Muscle of leg (tissue), 11 donors: ENCODE measurements around the gene PRKCA. TPM values are rescaled to one million over a fixed set of nuclear protein-coding genes. Genes with fewer than 3 reads are reported as not detected.

Experiments used
- DNase-seq: peaks from one replicate; pipeline ENCODE4 v3.0.0; 2013
- H3K27ac ChIP-seq: one replicate; pipeline ENCODE4 v1.5.1; 2013; ENCODE audit warnings: mild to moderate bottlenecking, low read length, control low read depth
- H3K27me3 ChIP-seq: one replicate; pipeline ENCODE4 v1.6.1; 2013; ENCODE audit warnings: low read length; ENCODE audit not compliant: control insufficient read depth, insufficient read depth
- H3K36me3 ChIP-seq: one replicate; pipeline ENCODE4 v1.6.1; 2013; ENCODE audit warnings: low read length; ENCODE audit not compliant: control insufficient read depth, insufficient read depth
- H3K4me1 ChIP-seq: one replicate; pipeline ENCODE4 v1.6.1; 2013; ENCODE audit warnings: low read length; ENCODE audit not compliant: control insufficient read depth, insufficient read depth
- H3K4me3 ChIP-seq: one replicate; pipeline ENCODE4 v1.5.1; 2013; ENCODE audit warnings: low read length, control low read depth
- H3K9me3 ChIP-seq: replicated peaks from 2 replicates; pipeline ENCODE4 v1.6.1; 2013; ENCODE audit warnings: low read depth, low read length; ENCODE audit not compliant: control insufficient read depth
- WGBS: methylation state at CpG from one replicate; pipeline ENCODE4 v1.1.5; 2013; ENCODE audit warnings: missing lambda C conversion rate; ENCODE audit not compliant: insufficient coverage; 5-methylcytosine and 5-hydroxymethylcytosine counted together
- polyA plus RNA-seq, 8 donors: library from polyadenylated mRNA; unstranded; fragments of 120-200 nt; gene quantifications; one replicate each; pipeline versions ENCODE4 v1.2.1 to v1.2.3, GENCODE V29; 2013; ENCODE audit warnings: inconsistent platforms in 1 of 8, low replicate concordance in 1 of 8; ENCODE audit not compliant: insufficient read length in 8 of 8, insufficient read depth in 1 of 8
- total RNA-seq: library from RNA; stranded (reverse); fragments of 120-200 nt; gene quantifications from one replicate; pipeline ENCODE4 v1.2.4, GENCODE V29; 2013

The PRKCA gene
- total and polyA plus RNA-seq, 9 donors, result 2.3 to 6.5 (median 3.5) TPM

- DNase-seq, result peak; percentile 59
- H3K27ac ChIP-seq, result no peak overlapping the region
- H3K4me1 ChIP-seq, result peaks cover 8% of the 10 kb centered on the region
- no peak overlapping the region for H3K4me3 ChIP-seq
- 21% methylated on average over 7 of the region's 9 CpGs for WGBS
- no peaks in the 10 kb centered on the region for H3K36me3 ChIP-seq
- H3K9me3 ChIP-seq, result no peaks in the 10 kb centered on the region
- no peaks in the 10 kb centered on the region for H3K27me3 ChIP-seq
These were observed 231.2 kb downstream of the PRKCA start for GRCh38 chr17:66533572-66533971.

GRCh38 chr17:66533986-66534385 lies 231.6 kb downstream of the PRKCA start:
- Histone ChIP-seq H3K27ac (no peak overlapping the region), H3K4me1 (peaks cover 8% of the 10 kb centered on the region), H3K27me3 (no peaks in the 10 kb centered on the region), H3K36me3 (no peaks in the 10 kb centered on the region), H3K4me3 (no peak overlapping the region), H3K9me3 (no peaks in the 10 kb centered on the region)
- WGBS, result 17% methylated on average over 1 of the region's 5 CpGs
- DNase-seq, result no peak

- Histone ChIP-seq H3K36me3 (no peaks in the 10 kb centered on the region), H3K4me3 (no peak overlapping the region), H3K9me3 (no peaks in the 10 kb centered on the region), H3K27ac (no peak overlapping the region), H3K27me3 (no peaks in the 10 kb centered on the region), H3K4me1 (peaks cover 20% of the 10 kb centered on the region)
- no CpG with 5 or more reads among the region's 1 CpG for WGBS
- no peak for DNase-seq
These were observed 233.2 kb downstream of the PRKCA start for GRCh38 chr17:66535611-66536010.

- H3K36me3 ChIP-seq, result no peaks in the 10 kb centered on the region
These were observed 235.1 kb downstream of the PRKCA start for GRCh38 chr17:66537502-66537901.

GRCh38 chr17:66538776-66539175 lies 236.4 kb downstream of the PRKCA start:
- H3K36me3 ChIP-seq, result no peaks in the 10 kb centered on the region
- H3K27me3 ChIP-seq, result no peaks in the 10 kb centered on the region
- H3K27ac ChIP-seq, result no peak overlapping the region
- no peak overlapping the region for H3K4me3 ChIP-seq
- DNase-seq, result no peak
- H3K4me1 ChIP-seq, result peaks cover 33% of the 10 kb centered on the region
- no peaks in the 10 kb centered on the region for H3K9me3 ChIP-seq
- 46% methylated on average over 3 of the region's 5 CpGs for WGBS

More at GRCh38 chr17:66537502-66537901, 235.1 kb downstream of the PRKCA start:
- Histone ChIP-seq H3K27me3 (no peaks in the 10 kb centered on the region), H3K27ac (no peak overlapping the region), H3K9me3 (no peaks in the 10 kb centered on the region), H3K4me1 (peaks cover 37% of the 10 kb centered on the region), H3K4me3 (no peak overlapping the region)
- WGBS, result no CpG with 5 or more reads among the region's 5 CpGs
- no peak for DNase-seq

GRCh38 chr17:66540131-66540781 lies 237.8 kb downstream of the PRKCA start:
- Histone ChIP-seq H3K27me3 (no peaks in the 10 kb centered on the region), H3K36me3 (no peaks in the 10 kb centered on the region), H3K4me1 (peaks cover 30% of the 10 kb centered on the region), H3K4me3 (no peak overlapping the region), H3K27ac (peak overlapping the region; percentile 71), H3K9me3 (no peaks in the 10 kb centered on the region)
- peak; percentile 84 for DNase-seq
- WGBS, result 18% methylated on average over 15 of the region's 17 CpGs

- WGBS, result 44% methylated on average over 6 of the region's 8 CpGs
- Histone ChIP-seq H3K27ac (peak overlapping the region; percentile 22), H3K9me3 (peaks cover 6% of the 10 kb centered on the region), H3K36me3 (no peaks in the 10 kb centered on the region), H3K27me3 (no peaks in the 10 kb centered on the region), H3K4me3 (no peak overlapping the region), H3K4me1 (peaks cover 30% of the 10 kb centered on the region)
- peak; percentile 72 for DNase-seq
These were observed 239.2 kb downstream of the PRKCA start for GRCh38 chr17:66541461-66542128.

- Histone ChIP-seq H3K4me1 (peaks cover 30% of the 10 kb centered on the region), H3K36me3 (no peaks in the 10 kb centered on the region), H3K27me3 (no peaks in the 10 kb centered on the region), H3K9me3 (peaks cover 6% of the 10 kb centered on the region), H3K27ac (no peak overlapping the region), H3K4me3 (no peak overlapping the region)
- 70% methylated on average over 2 of the region's 4 CpGs for WGBS
- DNase-seq, result peak; percentile 21
These were observed 239.9 kb downstream of the PRKCA start for GRCh38 chr17:66542129-66542966.

- H3K9me3 ChIP-seq, result peaks cover 6% of the 10 kb centered on the region
- peaks cover 31% of the 10 kb centered on the region for H3K4me1 ChIP-seq
- no CpG with 5 or more reads among the region's 3 CpGs for WGBS
- no peak overlapping the region for H3K27ac ChIP-seq
- H3K4me3 ChIP-seq, result no peak overlapping the region
- no peak for DNase-seq
- H3K27me3 ChIP-seq, result no peaks in the 10 kb centered on the region
- no peaks in the 10 kb centered on the region for H3K36me3 ChIP-seq
These were observed 240.6 kb downstream of the PRKCA start for GRCh38 chr17:66542967-66543520.

GRCh38 chr17:66543526-66543925 lies 241.1 kb downstream of the PRKCA start:
- no CpG with 5 or more reads among the region's 2 CpGs for WGBS
- Histone ChIP-seq H3K36me3 (no peaks in the 10 kb centered on the region), H3K27me3 (no peaks in the 10 kb centered on the region), H3K9me3 (peaks cover 6% of the 10 kb centered on the region), H3K27ac (no peak overlapping the region), H3K4me3 (no peak overlapping the region), H3K4me1 (peaks cover 34% of the 10 kb centered on the region)
- DNase-seq, result no peak
